ENCODE data around the gene HTRA3.

The HTRA3 gene
- total RNA-seq: 0.10 to 7.2 reads per million in 2 donors

- no peak for DNase-seq
Observed at GRCh38 chr4:8269535-8270417, at the start of gene HTRA3. Gene HTRA3 (plus strand): TSS chr4:8269754. CDS start chr4:8269969, 215 bp downstream.

GRCh38 chr4:8220661-8221450 lies 48.7 kb upstream of the HTRA3 start:
- DNase-seq: no peak

GRCh38 chr4:8221476-8221875 lies 48.1 kb upstream of the HTRA3 start:
- no peak for DNase-seq

- no peak for DNase-seq
Observed at GRCh38 chr4:8221985-8222384, 47.6 kb upstream of the HTRA3 start.

GRCh38 chr4:8222609-8223388 lies 46.8 kb upstream of the HTRA3 start:
- DNase-seq: no peak

GRCh38 chr4:8224267-8224974 lies 45.1 kb upstream of the HTRA3 start:
- DNase-seq: no peak

DNA sequence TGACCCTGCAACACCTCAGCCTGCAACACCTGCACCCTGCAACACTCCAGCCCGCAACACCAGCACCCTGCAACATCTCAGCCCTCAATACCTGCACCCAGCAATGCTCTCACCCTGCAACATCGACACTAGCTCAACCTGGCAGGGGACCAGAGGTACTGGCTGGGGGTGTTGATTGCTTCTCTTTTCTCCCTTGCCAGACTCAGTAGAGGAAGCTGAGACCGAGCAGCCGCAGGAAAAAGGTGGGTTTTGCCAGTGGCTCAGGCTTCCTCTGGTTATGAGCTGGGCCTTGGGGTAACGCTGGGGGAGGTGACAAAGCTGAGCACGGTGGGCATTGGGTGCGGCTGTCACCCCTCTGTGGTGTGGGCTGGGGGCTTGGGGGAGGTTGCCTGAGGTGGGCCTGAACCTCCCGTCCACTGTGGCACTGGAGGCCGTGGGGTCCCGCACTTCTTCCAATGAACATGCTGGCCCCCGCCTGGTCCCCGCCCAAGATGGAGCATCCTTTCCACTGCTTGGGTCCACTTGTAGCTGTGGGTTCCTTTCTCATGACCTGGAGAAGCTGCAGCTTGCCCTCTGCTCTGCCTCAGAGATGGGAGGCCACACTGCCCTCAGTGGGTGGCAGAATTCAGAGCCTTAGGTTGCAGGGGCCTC lies 44.5 kb upstream of the HTRA3 start:
- DNase-seq: no peak

- DNase-seq: no peak
Observed at GRCh38 chr4:8225706-8226443, 43.7 kb upstream of the HTRA3 start.

DNA sequence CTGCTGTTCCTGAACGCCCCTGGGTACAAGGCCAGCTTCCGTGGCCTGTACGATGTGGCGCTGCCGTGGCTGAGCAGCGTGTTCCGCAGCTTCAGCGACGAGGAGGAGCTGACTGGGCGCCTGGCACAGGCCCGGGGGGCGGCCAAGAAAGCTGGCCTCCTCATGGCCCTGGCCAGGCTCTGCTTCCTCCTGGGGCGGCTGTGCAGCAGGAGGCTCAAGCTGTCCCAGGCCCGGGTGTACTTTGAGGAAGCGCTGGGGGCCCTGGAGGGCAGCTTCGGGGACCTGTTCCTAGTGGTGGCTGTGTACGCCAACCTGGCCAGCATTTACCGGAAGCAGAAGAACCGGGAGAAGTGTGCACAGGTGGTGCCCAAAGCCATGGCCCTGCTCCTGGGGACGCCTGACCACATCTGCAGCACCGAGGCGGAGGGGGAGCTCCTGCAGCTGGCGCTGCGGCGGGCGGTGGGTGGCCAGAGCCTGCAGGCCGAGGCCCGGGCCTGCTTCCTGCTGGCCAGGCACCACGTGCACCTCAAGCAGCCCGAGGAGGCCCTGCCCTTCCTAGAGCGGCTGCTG lies 42.3 kb upstream of the HTRA3 start:
- DNase-seq: no peak

DNA sequence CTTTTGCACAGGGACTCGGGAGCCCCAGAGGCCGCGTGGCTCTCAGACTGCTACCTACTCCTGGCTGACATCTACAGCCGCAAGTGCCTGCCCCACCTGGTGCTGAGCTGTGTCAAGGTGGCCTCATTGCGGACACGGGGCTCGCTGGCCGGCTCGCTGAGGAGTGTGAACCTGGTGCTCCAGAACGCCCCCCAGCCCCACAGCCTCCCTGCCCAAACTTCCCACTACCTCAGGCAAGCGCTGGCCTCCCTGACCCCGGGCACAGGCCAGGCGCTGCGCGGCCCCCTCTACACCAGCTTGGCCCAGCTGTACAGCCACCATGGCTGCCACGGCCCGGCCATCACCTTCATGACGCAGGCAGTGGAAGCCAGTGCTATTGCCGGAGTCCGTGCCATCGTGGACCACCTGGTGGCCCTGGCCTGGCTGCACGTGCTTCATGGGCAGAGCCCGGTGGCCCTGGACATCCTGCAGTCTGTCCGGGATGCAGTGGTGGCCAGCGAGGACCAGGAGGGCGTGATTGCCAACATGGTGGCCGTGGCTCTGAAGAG lies 41.7 kb upstream of the HTRA3 start:
- DNase-seq: no peak

DNA sequence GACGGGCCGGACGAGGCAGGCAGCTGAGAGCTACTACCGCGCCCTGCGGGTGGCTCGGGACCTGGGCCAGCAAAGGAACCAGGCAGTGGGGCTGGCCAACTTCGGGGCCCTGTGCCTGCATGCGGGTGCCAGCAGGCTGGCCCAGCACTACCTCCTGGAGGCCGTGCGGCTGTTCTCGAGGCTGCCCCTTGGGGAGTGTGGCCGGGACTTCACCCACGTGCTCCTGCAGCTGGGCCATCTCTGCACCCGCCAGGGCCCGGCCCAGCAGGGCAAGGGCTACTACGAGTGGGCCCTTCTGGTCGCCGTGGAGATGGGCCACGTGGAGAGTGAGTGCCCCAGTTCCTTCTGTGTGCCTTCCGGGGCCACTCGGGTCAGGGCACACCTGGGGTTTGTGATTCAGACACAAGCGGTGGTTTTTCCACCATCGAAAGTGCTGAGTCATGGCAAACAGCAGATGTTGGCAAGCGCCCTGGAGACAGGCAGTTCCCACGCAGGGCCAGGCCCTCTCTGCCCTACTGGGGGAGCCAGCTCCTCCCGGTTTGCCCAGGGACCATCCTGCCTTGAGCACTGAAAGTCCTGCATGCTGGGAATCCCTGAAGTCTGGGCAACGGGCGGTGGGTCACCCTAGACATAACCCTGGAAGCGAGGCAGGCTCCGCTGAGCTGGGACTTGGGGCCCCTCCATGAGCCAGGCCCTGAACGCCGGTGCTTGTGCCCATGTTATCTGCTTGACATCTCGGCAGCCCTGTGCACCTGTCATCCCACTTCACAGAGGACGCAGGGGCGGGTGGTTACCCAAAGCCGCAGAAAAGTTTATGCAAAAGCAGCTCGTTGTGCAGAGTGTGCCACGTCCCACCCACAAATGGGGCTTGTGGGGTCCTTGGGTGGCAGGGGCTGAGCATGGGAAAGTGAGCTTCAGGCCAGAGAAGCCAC lies 41.0 kb upstream of the HTRA3 start:
- no peak for DNase-seq

DNA sequence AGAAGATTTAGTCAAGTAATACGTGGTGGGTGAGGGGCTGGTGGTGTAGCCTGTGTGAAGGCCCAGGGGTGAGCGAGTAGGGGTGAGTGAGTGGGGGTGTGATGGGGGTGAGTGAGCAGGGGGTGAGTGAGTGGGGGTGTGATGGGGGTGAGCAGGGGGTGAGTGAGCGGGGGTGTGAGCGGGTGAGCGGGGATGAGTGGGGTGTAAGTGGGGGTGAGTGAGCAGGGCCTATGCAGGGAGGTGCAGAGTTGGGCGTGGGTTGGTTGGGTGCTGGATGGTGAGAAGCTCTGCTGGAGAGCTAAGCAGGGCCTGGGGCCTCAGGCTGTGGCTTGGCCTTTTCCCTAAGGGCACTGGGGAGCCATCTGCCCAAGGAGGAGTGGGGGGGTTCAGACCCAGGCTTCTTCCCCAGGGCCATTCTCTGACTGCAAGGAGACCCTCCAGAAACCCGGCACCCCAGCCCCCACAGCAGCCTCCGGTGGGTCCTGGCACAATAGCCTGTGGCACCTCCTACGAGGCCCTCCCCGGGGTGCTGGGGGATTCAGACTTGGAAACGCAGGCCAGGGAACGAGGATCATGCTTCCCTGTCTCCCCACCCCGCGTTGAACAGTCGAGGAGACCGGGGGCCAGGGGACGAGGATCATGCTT lies 40.1 kb upstream of the HTRA3 start:
- no peak for DNase-seq

DNA sequence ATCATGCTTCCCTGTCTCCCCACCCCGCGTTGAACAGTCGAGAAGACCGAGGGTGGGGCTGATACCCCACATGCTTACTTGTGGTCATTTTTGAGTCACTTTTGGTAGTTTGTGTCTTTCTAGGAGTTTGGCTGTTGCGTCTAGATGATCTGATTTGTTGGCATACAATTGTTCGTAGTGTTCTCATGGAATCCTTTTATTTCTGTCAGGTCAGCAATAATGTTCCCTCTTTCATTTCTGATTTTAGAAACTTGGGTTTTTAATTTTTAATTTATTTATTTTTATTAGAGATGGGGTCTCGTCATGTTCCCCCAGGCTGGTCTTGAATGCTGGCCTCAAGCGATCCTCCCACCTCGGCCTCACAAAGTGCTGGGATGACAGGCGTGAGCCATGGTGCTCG lies 39.5 kb upstream of the HTRA3 start:
- no peak for DNase-seq

DNA sequence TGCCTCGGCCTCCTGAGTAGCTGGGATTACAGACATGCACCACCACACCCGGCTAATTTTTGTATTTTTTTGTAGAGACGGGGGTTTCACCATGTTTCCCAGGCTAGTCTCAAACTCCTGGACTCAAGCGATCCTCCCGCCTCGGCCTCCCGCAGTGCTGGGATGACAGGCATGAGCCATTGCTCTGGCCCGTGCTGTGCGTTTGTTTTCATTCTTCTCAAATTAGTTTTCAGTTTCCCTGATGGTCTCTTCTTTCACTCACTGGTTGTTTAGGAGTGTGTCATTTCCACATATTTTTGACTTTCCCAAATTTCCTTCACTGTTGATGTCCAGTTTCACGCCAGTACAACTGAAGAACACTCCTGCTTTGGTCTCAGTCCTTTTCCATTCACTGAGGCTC lies 38.7 kb upstream of the HTRA3 start:
- no peak for DNase-seq

DNA sequence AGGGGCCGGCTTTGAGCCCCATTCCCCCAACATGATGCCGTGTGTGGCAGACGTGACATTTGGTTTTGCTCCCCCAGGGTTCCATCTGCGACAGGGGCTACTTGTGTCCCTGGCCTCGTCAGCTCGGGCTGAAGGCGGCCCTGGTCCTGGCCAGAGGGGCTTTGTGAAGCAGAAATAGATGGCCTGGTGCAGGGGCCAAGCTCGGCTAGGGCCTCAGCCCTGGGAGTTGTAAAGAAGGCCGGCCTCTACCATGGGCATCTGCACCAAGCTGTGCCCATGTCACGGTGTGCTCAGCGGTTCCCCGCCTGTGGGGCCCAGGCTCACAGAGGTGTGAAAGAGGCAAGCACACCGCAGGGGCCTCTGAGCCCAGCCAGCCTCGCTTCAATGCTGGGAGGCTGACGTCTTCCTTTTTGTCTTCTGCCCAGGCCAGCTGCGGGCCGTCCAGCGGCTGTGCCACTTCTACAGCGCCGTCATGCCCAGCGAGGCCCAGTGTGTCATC lies 38.0 kb upstream of the HTRA3 start:
- DNase-seq: no peak

- DNase-seq: no peak
Observed at GRCh38 chr4:8232748-8233147, 36.8 kb upstream of the HTRA3 start.

- DNase-seq: no peak
Observed at GRCh38 chr4:8233672-8234484, 35.7 kb upstream of the HTRA3 start.

- no peak for DNase-seq
Observed at GRCh38 chr4:8234715-8235114, 34.8 kb upstream of the HTRA3 start.
